Kidney (tissue), 14 donors: ENCODE data around the gene ABCF1. TPM values are rescaled to one million over a fixed set of nuclear protein-coding genes. Genes with fewer than 3 reads are reported as not detected.

Experiments used
- DNase-seq, 5 donors: peaks; one replicate each; pipeline ENCODE4 v3.0.0-alpha.2; 2013 to 2020
- FAIRE-seq: peaks from 2 replicates; lab custom pipeline; 2012; peaks lifted over from hg19 to GRCh38; lab: Jason Lieb, UNC
- H3K27ac ChIP-seq, 2 donors: one replicate each; pipeline ENCODE4 v1.7.0; 2013; ENCODE audit warnings: low read depth in 2 of 2, low read length in 2 of 2, inconsistent platforms in 1 of 2
- H3K27me3 ChIP-seq: one replicate; pipeline ENCODE4 v1.7.1; 2013; ENCODE audit warnings: low read length, inconsistent platforms; ENCODE audit not compliant: control insufficient read depth, insufficient read depth
- H3K36me3 ChIP-seq, 3 donors: one replicate each; pipeline versions ENCODE4 v1.7.0 to v1.7.1; 2013; ENCODE audit warnings: low read length in 3 of 3, control low read depth in 1 of 3, inconsistent platforms in 1 of 3; ENCODE audit not compliant: insufficient read depth in 3 of 3, control insufficient read depth in 2 of 3
- H3K4me1 ChIP-seq, 3 donors: one replicate each; pipeline versions ENCODE4 v1.7.0 to v1.7.1; 2013; ENCODE audit warnings: low read length in 3 of 3, inconsistent platforms in 1 of 3, low read depth in 1 of 3; ENCODE audit not compliant: control insufficient read depth in 2 of 3, insufficient read depth in 2 of 3
- H3K4me3 ChIP-seq, 3 donors: one replicate each; pipeline versions ENCODE4 v1.7.0 to v1.8.1; 2013; ENCODE audit warnings: low read length in 3 of 3, control low read depth in 1 of 3, inconsistent platforms in 1 of 3
- H3K9ac ChIP-seq, 3 donors: one replicate each; pipeline versions ENCODE4 v1.7.0 to v1.7.1; 2013; ENCODE audit warnings: low read length in 3 of 3, control low read depth in 1 of 3, inconsistent platforms in 1 of 3
- H3K9me3 ChIP-seq, 3 donors: one replicate each; pipeline versions ENCODE4 v1.7.0 to v1.7.1; 2013; ENCODE audit warnings: low read length in 3 of 3, control low read depth in 1 of 3, inconsistent platforms in 1 of 3; ENCODE audit not compliant: control insufficient read depth in 2 of 3, insufficient read depth in 1 of 3
- intact Hi-C: fragments of 100-400 bp; cut with DNase I; formaldehyde crosslinking; loops from one replicate; pipeline ENCODE4 v1.11.1; 2022
- polyA plus RNA-seq: library from polyadenylated mRNA; stranded (reverse); fragments of 350-450 nt; fragmentation: Illumina TruSeq; extraction: RNeasy Lipid Tissue Mini Kit (QIAGEN cat#74804); gene quantifications from one replicate; pipeline ENCODE4 v1.2.3, GENCODE V29; 2014; ENCODE audit warnings: low read depth, low replicate concordance; ENCODE audit not compliant: insufficient read depth
- total RNA-seq: library from RNA; stranded (reverse); fragmentation: NEBNext Ultra II Directional; extraction: Animal tissue kit (Norgen Biotek cat#: 25700); gene quantifications from one replicate; pipeline ENCODE4 v1.2.1, GENCODE V29; 2021
- TF ChIP-seq, protein P1 (sequence below): IDR thresholded peaks from 3 replicates; pipeline ENCODE4 v1.5.1; 2012; ENCODE audit warnings: mild to moderate bottlenecking, moderate library complexity, borderline replicate concordance; ENCODE audit not compliant: insufficient read depth; ENCODE audit errors: extremely low read depth
- donor health status: control.
- donor health status: control.
- donor health status: control.
- donor health status: control.
- donor health status: control.
- donor health status: DM: yes; HTN: yes; CAD: no.
- donor health status: Normal renal cell carcinoma (clear cell type).

ABCF1 gene
- total and polyA plus RNA-seq, 2 donors from 2014 or later = 32.9 to 47.2 TPM

DNA sequence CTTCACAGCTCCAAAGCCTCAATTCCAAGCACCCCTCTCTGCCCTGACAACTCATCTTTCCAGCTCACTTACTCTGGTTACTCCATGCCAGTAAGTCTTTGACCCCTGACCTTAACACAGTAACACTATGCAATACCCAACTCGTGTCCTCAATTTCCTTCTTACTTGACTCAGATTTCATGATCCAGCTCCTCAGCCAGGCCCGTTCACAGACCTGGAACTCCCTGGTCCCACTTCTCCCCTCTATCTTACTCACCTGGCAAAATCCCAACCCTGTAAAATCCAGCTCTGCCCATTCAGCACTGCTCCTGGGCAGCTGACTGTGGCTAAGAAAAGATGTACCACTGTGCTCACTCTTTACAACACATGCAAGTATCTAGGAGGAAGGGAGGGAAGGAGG, 22.9 kb upstream of the ABCF1 start:
- Histone ChIP-seq H3K36me3 (peaks cover 5 to 45% (median 22%) of the 10 kb centered on the region in 3 donors), H3K27ac (no peak overlapping the region), H3K9me3 (no peaks in the 10 kb centered on the region), H3K9ac (no peak overlapping the region), H3K27me3 (no peaks in the 10 kb centered on the region), H3K4me3 (no peak overlapping the region), H3K4me1 (no peaks in the 10 kb centered on the region)
- DNase-seq (no peak), FAIRE-seq (no peak)
- TF ChIP-seq, protein P1, sequence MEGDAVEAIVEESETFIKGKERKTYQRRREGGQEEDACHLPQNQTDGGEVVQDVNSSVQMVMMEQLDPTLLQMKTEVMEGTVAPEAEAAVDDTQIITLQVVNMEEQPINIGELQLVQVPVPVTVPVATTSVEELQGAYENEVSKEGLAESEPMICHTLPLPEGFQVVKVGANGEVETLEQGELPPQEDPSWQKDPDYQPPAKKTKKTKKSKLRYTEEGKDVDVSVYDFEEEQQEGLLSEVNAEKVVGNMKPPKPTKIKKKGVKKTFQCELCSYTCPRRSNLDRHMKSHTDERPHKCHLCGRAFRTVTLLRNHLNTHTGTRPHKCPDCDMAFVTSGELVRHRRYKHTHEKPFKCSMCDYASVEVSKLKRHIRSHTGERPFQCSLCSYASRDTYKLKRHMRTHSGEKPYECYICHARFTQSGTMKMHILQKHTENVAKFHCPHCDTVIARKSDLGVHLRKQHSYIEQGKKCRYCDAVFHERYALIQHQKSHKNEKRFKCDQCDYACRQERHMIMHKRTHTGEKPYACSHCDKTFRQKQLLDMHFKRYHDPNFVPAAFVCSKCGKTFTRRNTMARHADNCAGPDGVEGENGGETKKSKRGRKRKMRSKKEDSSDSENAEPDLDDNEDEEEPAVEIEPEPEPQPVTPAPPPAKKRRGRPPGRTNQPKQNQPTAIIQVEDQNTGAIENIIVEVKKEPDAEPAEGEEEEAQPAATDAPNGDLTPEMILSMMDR = no peak
- intact Hi-C loops = no loop called here

DNA sequence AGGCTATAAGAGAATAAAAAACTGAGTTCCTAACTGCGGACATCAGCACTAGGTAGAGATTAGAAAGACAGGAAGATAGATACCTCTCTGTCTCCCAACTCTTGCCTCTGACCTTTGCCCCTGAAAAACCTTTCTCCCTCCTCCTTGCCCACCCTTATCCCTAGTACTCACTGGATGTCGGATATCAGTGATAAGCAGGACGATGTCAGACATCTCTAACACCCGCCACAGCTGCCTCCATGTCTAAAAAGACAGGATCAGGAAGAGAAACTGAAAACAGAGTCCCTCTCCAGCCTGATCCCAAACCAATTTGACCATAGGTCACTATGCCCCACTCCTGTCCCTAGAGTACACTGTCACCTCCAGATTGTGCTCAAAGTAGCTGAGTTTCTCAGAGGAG, 16.8 kb upstream of the ABCF1 start:
- H3K9ac ChIP-seq = no peak overlapping the region
- intact Hi-C loops = no loop called here
- TF ChIP-seq, protein P1 = no peak
- FAIRE-seq (no peak), DNase-seq (no peak)
- no peaks in the 10 kb centered on the region for H3K9me3 ChIP-seq
- peaks cover 10 to 34% (median 21%) of the 10 kb centered on the region in 3 donors for H3K36me3 ChIP-seq
- H3K4me3 ChIP-seq = peak overlapping the region in 1 of 3 donors; percentile 86
- no peak overlapping the region for H3K27ac ChIP-seq
- H3K27me3 ChIP-seq = no peaks in the 10 kb centered on the region
- peaks cover 0 to 9% (median 7%) of the 10 kb centered on the region in 3 donors for H3K4me1 ChIP-seq

DNA sequence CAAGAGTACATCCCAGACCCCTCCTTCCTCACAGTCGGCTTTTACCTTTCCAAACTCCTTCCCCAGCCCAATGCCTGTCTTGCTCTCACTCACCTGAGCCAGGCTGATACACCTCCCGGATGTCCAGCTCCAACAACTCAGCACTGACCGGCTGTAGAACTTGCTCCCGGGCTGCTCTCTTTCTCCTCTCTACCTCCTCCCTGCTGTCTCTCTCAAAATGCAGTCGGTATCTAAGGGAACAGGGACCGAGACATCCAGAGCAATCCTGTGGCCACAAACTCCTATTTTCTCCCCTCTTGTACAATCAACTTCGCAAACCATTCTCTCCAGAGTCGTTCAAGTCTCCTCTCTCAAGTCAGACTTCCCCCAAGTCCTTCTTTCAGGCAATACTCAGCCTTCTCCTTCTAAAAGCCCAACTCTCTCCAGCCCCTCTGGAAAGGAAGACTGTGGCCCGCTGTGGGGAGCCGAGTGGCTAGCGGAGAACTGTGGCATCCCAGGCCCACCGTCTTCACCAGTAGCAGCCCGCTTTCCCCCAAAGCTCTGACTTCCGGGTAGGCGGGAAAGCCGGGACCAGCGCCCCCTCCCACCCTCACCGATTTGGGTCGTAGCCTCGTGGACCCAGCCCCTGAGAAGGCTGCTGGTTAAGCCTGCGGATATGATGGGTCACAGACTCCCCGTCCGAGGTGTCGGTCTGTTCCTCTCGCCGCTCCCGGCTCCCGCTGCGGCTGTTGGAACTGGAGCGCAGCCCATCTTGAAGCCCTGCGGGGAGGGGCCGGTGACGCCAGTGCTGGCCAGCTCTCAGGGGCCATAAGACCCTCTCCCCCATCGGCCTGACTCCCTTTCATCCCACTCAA, 16.1 kb upstream of the ABCF1 start:
- peak in 3 of 5 donors; percentile 63 to 88 (median 84) for DNase-seq
- no peaks in the 10 kb centered on the region for H3K27me3 ChIP-seq
- peak overlapping the region; percentile 95 to 99 for H3K27ac ChIP-seq
- H3K4me1 ChIP-seq = peaks cover 0 to 9% (median 7%) of the 10 kb centered on the region in 3 donors
- intact Hi-C loops = no loop called here
- H3K4me3 ChIP-seq = peak overlapping the region; percentile 82 to 96 (median 86)
- TF ChIP-seq, protein P1 = no peak
- H3K36me3 ChIP-seq = peaks cover 8 to 34% (median 19%) of the 10 kb centered on the region in 3 donors
- no peaks in the 10 kb centered on the region for H3K9me3 ChIP-seq
- FAIRE-seq = no peak
- peak overlapping the region; percentile 75 to 94 (median 89) for H3K9ac ChIP-seq
